AML-193 (cell line): Measurements from ENCODE around the gene RHNO1.

Source experiments
- DNase-seq, 2 experiments: peaks; one replicate each; lab custom pipeline; 2025; lab: John Stamatoyannopoulos, UW

Gene RHNO1, protein sequence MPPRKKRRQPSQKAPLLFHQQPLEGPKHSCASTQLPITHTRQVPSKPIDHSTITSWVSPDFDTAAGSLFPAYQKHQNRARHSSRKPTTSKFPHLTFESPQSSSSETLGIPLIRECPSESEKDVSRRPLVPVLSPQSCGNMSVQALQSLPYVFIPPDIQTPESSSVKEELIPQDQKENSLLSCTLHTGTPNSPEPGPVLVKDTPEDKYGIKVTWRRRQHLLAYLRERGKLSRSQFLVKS

DNA sequence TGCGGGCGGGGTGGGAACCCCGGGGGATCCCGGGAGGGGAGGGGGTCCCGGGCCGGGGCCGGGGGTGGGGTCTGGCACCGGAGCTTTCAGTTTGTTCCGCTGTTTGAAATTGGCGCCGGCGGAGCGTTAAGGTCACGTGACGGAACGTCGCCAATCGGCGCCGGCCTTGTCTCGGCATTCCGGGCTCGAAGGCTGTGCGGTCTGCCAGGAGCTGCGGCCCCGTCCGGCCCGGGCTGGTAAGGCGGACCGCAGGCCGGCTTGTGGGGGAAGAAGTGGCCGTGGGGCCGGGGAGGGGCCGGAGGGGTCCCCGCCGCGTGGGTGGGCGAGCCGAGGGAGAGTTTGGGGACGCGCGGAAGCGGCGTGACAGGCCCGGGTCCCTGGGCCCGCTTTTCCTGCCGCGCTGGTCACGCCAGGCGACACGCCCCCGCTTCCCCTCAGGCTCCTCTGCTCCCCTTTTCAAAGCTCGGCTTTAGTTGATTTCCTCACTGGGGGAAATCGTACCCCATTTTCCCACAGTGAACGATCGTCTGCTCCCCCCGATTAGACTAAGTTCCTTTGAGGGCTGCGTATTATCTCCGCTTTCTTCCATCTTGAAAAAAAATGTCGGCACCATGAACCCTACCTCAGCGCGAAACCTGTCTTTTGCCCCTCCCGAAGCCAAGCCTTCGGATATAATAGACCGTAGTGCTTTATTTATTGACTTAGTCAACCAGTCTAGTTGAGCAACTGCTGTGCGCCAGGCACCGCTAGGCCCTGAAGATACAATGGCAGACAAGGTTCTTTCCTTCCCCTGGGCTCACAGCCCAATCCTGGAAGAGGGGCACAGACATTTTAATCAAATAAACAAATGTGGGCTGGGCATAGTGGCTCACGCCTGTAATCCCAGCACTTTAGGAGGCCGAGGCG, at the start of gene RHNO1, which contains the start of gene FOXM1:
RHNO1 (plus strand) TSS at position 177 of the 906 bp plus-strand sequence. CDS start 8,144 bp downstream, outside the sequence.
FOXM1 (minus strand) TSS at position 128 of the 906 bp plus-strand sequence. CDS start 2,696 bp downstream, outside the sequence.
- peak; percentile 64 to 77 for DNase-seq

DNA sequence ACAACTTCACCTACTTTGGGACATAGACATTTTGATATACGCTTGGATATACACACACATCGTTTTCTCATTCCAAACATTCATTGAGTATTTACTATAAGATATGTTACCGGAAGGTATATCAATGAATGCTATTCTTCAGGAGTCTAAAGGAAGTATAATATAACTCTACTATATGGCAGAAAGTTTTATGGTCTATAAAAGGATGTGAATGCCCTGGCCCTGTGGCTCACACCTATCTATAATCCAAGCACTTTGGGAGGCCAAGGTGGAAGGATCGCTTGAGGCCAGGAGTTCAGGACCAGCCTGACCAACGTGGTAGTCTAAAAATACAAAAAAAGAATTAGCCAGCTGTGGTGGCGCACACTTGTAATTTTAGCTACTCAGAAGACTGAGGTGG, 47.7 kb upstream of the RHNO1 start:
- DNase-seq = no peak

- DNase-seq = no peak
These were observed 44.4 kb upstream of the RHNO1 start for GRCh38 chr12:2832550-2833127.

DNA sequence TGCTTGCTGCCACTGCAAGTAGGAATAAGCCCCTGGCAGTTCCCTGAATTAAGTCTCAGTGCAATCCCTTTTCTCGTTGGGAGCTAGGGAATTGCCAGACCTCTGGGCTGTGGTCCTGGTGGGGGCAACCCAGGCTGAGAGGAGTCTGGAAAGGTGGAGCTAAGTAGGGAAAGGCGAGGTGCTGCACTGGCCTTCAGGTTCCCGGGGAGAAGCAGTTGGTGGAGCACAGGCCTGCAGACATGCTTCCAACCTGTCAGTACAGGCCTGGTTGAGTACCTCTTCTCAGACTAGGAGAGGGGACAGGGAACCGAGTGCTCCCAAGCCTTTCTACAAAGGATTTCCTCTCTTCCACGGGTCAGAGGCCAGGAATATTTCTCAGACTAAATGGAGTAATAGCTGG, 43.7 kb upstream of the RHNO1 start:
- DNase-seq = no peak

DNA sequence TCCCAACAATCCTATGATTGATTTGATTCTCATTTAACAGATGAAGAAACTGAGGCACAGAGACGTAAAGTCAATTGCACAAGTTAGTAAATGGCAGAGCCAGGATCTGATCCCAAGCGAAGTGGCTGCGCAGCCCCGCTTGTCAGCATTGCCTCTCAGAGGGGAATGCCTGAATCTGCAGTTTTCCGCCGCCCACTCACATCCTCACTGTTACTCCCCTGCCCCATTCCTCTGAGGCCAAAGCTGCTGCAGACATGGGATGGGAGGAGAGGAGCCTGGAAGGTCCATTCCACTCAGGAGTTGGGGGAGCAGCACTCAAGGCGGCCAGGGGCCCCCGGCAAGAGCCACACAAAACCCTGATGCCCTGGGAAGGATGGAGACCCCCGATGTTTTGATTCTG, 43.2 kb upstream of the RHNO1 start:
- DNase-seq = no peak

- no peak for DNase-seq
These were observed 42.2 kb upstream of the RHNO1 start, which contains the start of gene NRIP2 for GRCh38 chr12:2834581-2835491. NRIP2 (minus strand) TSS chr12:2835035; CDS start chr12:2834983, 52 bp downstream.

GRCh38 chr12:2835691-2836403, 41.2 kb upstream of the RHNO1 start:
- no peak for DNase-seq

GRCh38 chr12:2836574-2836973, 40.4 kb upstream of the RHNO1 start:
- DNase-seq = no peak

DNA sequence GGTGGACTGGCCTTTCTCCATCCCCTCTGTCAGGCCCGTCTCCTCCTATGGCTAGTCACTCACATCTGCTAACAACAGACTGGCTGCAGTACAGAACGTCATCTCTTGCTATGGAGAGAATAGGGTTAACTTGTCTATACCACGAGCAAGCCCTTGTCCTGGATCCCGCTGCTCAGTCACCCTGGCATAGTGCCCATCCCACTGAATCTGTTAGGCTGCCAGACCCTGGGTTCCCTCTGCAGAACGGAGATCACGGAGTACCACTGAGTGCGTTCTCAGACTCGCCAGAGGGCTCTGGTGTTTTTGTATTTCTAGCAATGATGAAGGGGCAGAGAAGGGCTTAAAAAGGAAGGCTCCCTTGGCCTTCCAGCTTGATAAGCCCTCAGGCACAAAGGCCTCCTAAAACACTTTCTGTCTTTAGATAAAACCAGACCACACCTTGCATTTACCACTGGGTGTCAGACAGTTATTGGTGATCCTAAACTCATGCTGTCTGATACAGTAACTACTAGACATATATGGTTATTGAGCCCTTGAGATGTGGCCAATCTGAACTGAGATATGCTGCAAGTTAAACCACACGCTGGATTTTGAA, 35.9 kb upstream of the RHNO1 start:
- DNase-seq = no peak

GRCh38 chr12:2842948-2843347, 34.1 kb upstream of the RHNO1 start:
- DNase-seq = no peak

DNA sequence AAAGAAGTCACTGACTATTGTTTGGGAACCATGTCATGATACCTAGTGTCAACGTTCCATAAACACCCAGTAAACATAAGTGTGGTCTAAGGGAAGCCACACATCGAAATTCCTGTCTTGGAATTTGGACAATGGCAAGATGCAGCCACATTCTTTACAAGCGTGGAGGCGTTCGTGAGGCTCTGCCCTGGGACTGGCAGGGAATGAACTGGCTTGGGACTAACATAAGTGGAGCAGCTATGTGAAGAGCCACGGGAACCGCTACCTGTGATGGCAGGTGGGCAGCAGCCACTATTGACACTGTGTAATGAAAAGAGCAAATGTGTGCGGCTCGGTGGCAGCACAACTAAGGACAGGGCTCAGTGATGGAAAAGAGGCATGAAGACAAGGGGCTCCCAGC, 32.2 kb upstream of the RHNO1 start:
- DNase-seq = no peak

- no peak for DNase-seq
These were observed 31.7 kb upstream of the RHNO1 start for GRCh38 chr12:2845280-2845679.

DNA sequence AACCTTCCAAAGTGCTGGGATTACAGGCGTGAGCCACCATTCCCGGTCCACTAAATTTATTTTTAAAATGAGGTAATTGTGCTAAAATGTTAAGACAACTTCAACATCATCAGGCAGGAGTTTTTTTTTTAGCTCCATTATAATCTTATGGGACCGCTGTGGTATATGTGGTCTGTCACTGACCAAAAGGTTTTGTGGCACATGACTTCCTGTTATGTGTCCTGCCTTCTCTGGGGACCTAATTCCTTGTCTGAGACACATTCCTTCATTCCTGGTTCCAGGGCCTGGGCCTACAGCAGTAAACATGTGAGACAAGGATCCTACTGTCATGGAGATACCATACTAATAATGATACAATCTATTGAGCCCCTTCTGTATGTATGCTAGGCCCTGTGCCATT, 25.1 kb upstream of the RHNO1 start:
- DNase-seq = no peak

DNA sequence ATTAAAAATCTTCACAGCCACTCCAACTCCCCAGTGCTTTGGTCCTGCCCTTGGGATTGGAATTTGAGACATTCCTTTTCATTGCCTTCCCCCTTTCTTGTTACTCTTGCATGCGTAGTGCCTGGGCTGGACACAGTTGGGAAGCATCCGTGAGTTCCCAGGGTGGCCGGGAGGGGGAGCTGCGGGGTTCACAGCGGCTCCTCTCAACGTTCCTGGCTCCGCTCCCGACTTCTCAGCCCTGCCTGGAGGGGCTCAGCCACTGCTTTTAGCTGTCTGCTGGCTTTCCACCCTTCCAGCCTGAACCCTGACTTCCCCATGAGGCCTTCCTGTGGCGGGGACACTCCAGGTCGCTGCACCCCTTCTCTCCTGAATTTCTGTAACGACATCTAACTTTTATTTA, 23.4 kb upstream of the RHNO1 start:
- no peak for DNase-seq

DNA sequence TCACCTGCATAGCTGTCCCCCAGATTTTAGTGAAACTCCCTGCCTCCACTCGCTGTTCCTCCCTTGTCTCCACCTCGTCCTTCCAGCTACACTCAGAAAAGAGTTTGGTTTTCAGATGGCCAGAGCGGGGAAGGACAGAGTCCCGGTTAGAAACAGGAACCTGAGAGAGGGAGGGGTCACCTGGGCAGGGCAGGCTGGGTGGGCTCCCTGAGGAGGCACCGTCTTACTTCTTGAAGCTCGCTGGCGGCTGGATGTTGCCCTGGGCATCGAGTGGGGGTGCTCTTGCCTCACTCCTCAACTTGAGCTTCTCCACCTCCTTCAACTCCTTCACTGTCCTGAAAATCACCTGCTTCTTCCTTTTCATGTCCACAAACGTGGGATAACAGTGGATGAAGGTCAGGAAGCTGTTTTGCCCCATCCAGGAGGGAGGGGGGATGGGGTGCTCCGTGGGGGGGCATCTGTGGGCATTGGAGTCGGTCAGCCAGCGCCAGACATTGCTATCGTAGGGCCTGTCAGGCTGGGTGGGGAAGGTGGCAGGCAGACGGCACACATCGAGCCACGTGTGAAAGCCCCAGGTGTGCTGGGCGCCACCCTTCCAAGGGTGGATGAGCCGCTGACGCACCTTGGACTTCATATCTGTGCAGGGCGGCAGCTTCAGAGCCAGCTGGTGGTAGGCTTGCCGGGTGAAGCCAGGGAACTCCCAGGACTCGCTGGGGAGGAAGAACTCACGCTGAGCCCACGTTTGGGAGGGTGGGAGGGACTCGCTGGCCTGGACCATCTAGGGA, 22.2 kb upstream of the RHNO1 start:
- no peak for DNase-seq

DNA sequence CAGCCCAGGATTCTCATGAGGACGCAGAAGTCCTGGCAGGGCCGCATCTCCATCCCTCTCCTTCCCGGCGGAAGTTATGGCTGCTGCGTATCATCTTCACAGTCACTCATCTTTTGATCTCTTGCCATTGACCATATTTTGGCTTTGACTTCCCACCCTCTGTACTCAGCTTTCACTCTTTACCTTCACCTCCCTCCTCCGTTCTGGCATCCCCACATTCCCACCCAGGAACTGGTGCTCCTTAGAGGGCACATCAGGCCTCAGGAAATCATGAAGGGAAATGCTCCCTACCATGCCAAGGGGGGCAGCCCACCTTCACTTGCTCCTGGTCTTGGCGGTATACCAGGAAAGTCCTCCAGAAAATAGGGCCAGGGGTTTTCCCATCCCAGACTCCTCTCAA, 21.5 kb upstream of the RHNO1 start:
- DNase-seq = no peak

GRCh38 chr12:2856051-2856450, 21.0 kb upstream of the RHNO1 start:
- no peak for DNase-seq

DNA sequence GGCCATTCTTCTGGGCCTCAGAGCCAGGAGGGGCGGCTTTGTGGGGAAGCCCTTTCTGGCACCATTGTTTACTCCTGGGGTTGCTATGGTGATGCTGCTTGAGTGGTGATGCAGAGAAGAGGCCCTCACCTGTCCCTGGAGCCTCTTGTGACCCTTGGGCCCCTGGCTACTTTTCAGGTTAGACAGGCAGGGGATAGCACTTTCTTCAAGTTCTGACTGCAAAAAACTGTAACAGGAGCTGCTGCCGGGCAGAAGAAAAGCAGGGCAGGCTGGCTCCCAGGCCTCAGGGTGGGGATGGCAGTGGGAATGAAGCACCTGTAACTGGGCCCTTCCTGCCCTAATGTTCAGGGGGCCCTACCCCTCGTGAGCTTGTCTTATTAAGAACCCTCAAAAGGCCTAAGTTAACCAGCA, 20.0 kb upstream of the RHNO1 start, which contains the start of gene TEX52:
TEX52 (minus strand) TSS at position 19 of the 411 bp plus-strand sequence; CDS start at position 6, 13 bp downstream.
- no peak for DNase-seq

GRCh38 chr12:2857576-2857975, 19.4 kb upstream of the RHNO1 start:
- no peak for DNase-seq

DNA sequence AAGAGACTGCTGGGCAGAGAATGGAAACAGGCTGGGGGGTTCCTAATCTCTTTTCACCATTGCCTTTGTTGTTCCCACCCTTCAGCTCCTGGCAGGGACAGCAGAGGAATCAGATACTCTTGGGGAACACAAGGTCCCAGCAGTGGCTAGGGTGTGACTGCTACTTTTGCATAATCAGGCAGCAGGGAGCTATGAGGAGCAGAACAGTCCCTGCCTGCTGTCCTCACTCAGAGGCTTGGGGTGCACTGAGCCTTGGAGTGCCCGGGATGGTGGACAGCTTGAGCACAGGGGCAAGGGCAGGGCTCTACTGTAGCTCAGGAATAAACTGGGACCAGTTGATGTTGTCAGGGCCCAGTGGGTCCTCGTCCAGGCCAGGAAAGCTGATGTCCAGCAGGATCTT, 18.7 kb upstream of the RHNO1 start:
- no peak for DNase-seq
